DMS153 treated with DMSO at 0.1 percent for 48 hours (cell line): ENCODE measurements around the gene POU2F1.
"Not testable (repeated sequence)": the region's sequence is repeated elsewhere in the genome, so short reads cannot be mapped to it uniquely, and the experiment has no call there.

Experiments used
- DNase-seq: peaks from one replicate; lab custom pipeline; 2025; ENCODE audit not compliant: unreplicated experiment; lab: John Stamatoyannopoulos, UW

The POU2F1 gene

GRCh38 chr1:167305059-167305705 lies 84.5 kb downstream of the POU2F1 start:
- no peak for DNase-seq

GRCh38 chr1:167305706-167306277 lies 85.1 kb downstream of the POU2F1 start:
- no peak for DNase-seq

GRCh38 chr1:167310732-167311131 lies 90.0 kb downstream of the POU2F1 start:
- DNase-seq, result no peak

- no peak for DNase-seq
These were observed 92.2 kb downstream of the POU2F1 start for GRCh38 chr1:167312871-167313270.

GRCh38 chr1:167314671-167315070 lies 94.0 kb downstream of the POU2F1 start:
- DNase-seq, result no peak

- DNase-seq, result no peak
These were observed 96.8 kb downstream of the POU2F1 start for GRCh38 chr1:167317463-167317862.

GRCh38 chr1:167319206-167319605 lies 98.5 kb downstream of the POU2F1 start:
- DNase-seq, result not testable (repeated sequence)

GRCh38 chr1:167322483-167322882 lies 101.8 kb downstream of the POU2F1 start:
- DNase-seq, result no peak

- no peak for DNase-seq
These were observed 104.5 kb downstream of the POU2F1 start for GRCh38 chr1:167325151-167325550.

- DNase-seq, result no peak
These were observed 107.7 kb downstream of the POU2F1 start for GRCh38 chr1:167328306-167328815.

- no peak for DNase-seq
These were observed 108.3 kb downstream of the POU2F1 start for GRCh38 chr1:167328816-167329483.

GRCh38 chr1:167330601-167331293 lies 110.1 kb downstream of the POU2F1 start:
- DNase-seq, result no peak

GRCh38 chr1:167331650-167332049 lies 111.0 kb downstream of the POU2F1 start:
- no peak for DNase-seq

GRCh38 chr1:167332503-167332902 lies 111.8 kb downstream of the POU2F1 start:
- no peak for DNase-seq

- DNase-seq, result no peak
These were observed 112.4 kb downstream of the POU2F1 start for GRCh38 chr1:167333124-167333523.

GRCh38 chr1:167333703-167334102 lies 113.0 kb downstream of the POU2F1 start:
- no peak for DNase-seq

- no peak for DNase-seq
These were observed 118.7 kb downstream of the POU2F1 start for GRCh38 chr1:167339405-167339804.

- DNase-seq, result no peak
These were observed 122.2 kb downstream of the POU2F1 start for GRCh38 chr1:167342846-167343245.

GRCh38 chr1:167344112-167344511 lies 123.4 kb downstream of the POU2F1 start:
- no peak for DNase-seq

- no peak for DNase-seq
These were observed 124.1 kb downstream of the POU2F1 start for GRCh38 chr1:167344615-167345385.

GRCh38 chr1:167345386-167345733 lies 124.7 kb downstream of the POU2F1 start:
- no peak for DNase-seq
